HEK293T (cell line): ENCODE results near the gene GABRG3.

Source experiments
- ARNT ChIP-seq: fragments of 450-650 bp; IDR thresholded peaks from 2 replicates; pipeline ENCODE4 v1.6.1; 2017; ENCODE audit warnings: mild to moderate bottlenecking
- BHLHE40 ChIP-seq: fragments of 450-650 bp; IDR thresholded peaks from 2 replicates; pipeline ENCODE4 v1.6.1; 2016; ENCODE audit warnings: mild to moderate bottlenecking, moderate library complexity, borderline replicate concordance
- FOXK2 ChIP-seq: fragments of 450-650 bp; IDR thresholded peaks from 2 replicates; pipeline ENCODE4 v1.6.1; 2016; ENCODE audit warnings: mild to moderate bottlenecking
- HDGF ChIP-seq: fragments of 450-650 bp; IDR thresholded peaks from 2 replicates; pipeline ENCODE4 v1.6.1; 2017; ENCODE audit warnings: antibody characterized with exemption, borderline replicate concordance
- L3MBTL2 ChIP-seq: fragments of 450-650 bp; conservative IDR thresholded peaks from 2 replicates; pipeline ENCODE4 v1.6.1; 2016; ENCODE audit warnings: mild to moderate bottlenecking
- SP1 ChIP-seq: fragments of 450-650 bp; IDR thresholded peaks from 2 replicates; pipeline ENCODE4 v1.6.1; 2017
- TARDBP ChIP-seq: fragments of 450-650 bp; IDR thresholded peaks from 2 replicates; pipeline ENCODE4 v1.6.1; 2016

DNA sequence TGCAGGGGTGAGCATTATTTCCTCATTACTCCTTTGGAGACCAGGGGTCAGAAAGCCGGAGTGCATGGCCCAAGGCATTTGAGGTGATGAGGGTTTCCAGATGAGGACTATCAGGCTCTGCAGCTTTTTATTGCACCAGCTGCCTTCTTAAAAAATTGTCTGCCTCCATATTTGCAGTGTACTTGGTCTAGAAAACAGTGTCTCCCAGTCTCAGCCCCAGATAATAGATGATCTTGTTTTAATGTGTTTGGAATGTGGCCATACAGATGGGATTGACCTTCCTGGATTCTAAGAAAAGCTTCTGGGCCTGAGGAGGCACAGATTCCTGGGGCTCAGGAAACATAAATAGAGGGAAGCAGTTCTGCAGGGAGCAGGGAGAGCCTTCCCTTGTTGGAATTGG, 123.3 kb downstream of the GABRG3 start:
- TF ChIP-seq HDGF (no peak), TARDBP (no peak), SP1 (no peak), L3MBTL2 (no peak), BHLHE40 (no peak), FOXK2 (no peak), ARNT (no peak)
